NCI-H526 treated with DMSO at 0.1 percent for 48 hours (cell line): ENCODE results near the gene MYO1F.
"Not testable (repeated sequence)": the region's sequence is repeated elsewhere in the genome, so short reads cannot be mapped to it uniquely, and the experiment has no call there.

Experiments
- DNase-seq: peaks from one replicate; lab custom pipeline; 2025; lab: John Stamatoyannopoulos, UW

Gene MYO1F

GRCh38 chr19:8577247-8577646 lies at the start of gene MYO1F:
MYO1F (minus strand) TSS chr19:8577442; CDS start chr19:8577309, 133 bp downstream.
- DNase-seq: no peak

DNA sequence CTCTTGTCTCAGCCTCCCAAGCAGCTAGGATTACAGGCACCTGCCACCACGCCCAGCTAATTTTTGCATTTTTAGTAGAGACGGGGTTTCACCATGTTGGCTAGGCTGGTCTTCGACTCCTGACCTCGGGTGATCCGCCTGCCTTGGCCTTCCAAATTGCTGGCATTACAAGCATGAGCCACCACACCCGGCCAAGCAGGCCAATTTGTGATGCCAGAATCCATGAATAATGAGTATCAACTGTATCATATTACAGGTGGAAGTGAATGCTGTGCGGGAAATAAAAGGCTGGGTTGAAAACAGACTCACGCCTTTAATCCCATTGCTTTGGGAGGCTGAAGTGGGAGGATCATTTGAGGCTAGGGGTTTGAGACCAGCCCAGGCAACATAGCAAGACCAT lies 49.6 kb upstream of the MYO1F start:
- DNase-seq: no peak

DNA sequence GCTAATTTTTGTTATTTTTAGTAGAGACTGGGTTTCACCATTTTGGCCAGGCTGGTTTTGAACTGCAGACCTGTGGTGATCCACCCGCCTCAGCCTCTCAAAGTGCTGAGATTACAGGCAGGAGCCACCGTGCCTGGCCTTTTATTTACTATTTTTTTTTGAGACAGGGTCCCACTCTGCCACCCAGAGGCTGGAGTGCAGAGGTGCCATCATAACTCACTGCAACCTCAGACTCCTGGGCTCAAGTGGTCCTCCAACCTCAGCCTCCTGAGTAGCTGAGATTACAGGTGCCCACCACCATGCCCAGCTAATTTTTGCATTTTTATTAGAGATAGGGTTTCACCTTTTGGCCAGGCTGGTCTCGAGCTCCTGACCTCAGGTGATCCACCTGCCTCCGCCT lies 45.6 kb upstream of the MYO1F start:
- DNase-seq: not testable (repeated sequence)

GRCh38 chr19:8618751-8619150 lies 41.5 kb upstream of the MYO1F start:
- no peak for DNase-seq

DNA sequence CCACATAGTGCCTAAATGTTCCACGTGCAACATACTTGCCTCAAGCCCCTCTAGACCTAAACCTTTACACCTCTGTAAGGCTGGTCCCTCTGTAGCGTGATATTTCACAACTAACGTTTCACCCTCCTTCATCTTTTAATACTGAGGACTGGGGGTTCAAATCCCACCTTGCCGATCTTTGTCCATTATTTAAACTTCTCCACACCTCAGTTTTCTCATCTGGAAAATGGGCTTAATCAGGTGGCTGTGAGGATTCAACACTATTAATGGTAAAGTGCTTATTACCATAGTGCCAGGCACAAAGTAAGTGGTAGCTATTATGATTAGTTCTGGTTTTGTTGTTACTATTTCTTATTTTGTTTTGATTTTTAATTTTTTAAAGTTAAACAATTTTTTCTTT lies 40.7 kb upstream of the MYO1F start:
- DNase-seq: no peak

GRCh38 chr19:8617325-8617724 lies 40.1 kb upstream of the MYO1F start:
- DNase-seq: not testable (repeated sequence)

- no peak for DNase-seq
Observed at GRCh38 chr19:8616861-8617260, 39.6 kb upstream of the MYO1F start.

DNA sequence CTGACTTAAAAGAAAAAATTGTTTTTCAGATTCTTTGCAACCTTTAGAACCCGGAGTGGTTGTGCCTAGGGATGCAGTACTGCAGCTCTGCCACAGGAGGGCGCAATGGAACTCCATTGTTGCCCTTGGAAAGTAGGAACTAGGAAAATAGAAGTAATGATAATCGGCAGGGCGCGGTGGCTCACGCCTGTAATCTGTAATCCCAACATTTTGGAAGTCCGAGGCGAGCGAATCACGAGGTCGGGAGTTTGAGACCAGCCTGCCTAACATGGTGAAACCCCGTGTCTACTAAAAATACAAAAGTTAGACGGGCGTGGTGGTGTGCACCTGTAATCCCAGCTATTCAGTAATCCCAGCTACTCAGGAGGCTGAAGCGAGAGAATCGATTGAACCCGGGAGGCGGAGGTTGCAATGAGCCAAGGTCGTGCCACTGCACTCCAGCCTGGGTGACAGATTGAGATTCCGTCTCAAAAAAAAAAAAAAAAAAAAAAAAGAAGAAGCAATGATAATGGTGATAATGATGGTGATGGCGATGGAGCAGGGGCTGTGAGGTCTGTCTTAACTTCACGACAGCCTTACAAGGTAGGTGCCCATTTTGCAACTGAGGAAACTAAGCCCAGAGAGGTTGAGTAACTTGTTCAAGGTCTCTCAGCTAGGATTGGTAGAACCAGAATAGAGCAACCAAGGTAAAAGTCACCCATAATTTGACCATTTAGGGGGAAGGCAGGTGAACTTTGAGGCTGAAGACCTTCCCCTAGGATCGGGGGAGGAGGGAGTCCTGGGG lies 38.8 kb upstream of the MYO1F start:
- no peak for DNase-seq

- no peak for DNase-seq
Observed at GRCh38 chr19:8615024-8615423, 37.8 kb upstream of the MYO1F start.

DNA sequence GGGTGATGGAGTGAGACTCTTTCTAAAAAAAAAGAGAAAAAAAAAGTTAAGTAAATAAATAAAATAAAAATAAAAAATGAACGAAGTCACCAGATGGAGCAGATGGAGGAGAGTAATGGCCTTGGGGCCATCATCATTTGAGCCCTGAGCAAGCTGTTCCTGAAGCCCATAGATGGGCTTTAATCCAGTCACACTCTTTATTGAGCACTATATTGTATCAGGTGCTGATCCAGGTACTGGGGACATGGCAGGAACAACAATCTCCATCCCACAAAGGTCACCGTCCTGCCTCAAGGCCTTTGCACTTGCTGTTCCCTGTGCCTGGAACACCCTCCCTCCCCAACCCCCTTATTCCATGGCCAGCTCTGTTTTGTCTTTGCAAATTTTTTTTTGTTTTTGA lies 37.2 kb upstream of the MYO1F start:
- DNase-seq: no peak

GRCh38 chr19:8612807-8613171 lies 35.5 kb upstream of the MYO1F start:
- DNase-seq: no peak

DNA sequence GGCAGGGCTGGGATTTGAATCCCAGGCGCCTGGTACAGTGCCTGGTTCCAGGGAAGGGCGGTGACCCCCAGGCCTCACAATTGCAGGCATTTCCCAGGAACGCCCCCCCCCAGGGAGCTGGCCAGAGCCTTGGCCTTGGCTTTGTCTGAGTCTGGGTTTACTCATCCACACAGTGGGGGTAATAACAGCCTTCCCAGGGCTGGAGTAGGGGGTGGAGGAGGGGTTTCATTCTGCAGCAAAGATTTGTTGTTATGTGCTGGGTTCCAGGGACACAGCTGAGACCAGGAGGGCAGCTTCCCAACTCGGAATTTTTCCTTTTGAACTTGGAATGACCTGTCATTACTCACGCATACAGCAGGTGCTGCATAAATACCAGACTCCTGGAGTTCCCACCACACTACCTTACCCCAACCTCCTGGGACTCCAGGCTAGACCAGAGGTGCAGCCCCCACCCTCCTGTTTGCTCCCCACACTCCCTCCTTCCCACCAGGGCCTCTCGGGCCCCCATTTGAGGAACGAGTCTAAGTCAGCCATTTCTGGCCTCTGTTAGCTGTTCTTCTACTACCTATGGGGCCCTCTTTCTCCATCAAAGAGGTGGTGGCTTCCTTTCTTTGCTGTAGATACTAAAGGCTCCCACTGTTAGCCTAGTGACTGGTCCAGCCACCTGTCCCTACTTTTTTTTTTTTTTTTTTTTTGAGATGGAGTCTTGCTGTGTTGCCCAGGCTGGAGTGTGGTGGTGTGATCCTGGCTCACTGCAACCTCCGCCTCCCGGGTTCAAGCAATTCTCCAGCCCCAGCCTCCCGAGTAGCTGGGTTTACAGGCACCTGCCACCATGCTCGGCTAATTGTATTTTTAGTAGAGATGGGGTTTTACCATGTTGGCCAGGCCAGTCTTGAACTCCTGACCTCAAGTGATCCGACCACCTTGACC lies 34.9 kb upstream of the MYO1F start:
- no peak for DNase-seq

GRCh38 chr19:8611391-8611876 lies 34.2 kb upstream of the MYO1F start:
- no peak for DNase-seq

- no peak for DNase-seq
Observed at GRCh38 chr19:8610936-8611300, 33.7 kb upstream of the MYO1F start.

GRCh38 chr19:8610041-8610935 lies 33.0 kb upstream of the MYO1F start, which contains the start of gene ADAMTS10:
ADAMTS10 (minus strand) TSS chr19:8610715; CDS start chr19:8605710, 5,005 bp downstream.
- DNase-seq: no peak

DNA sequence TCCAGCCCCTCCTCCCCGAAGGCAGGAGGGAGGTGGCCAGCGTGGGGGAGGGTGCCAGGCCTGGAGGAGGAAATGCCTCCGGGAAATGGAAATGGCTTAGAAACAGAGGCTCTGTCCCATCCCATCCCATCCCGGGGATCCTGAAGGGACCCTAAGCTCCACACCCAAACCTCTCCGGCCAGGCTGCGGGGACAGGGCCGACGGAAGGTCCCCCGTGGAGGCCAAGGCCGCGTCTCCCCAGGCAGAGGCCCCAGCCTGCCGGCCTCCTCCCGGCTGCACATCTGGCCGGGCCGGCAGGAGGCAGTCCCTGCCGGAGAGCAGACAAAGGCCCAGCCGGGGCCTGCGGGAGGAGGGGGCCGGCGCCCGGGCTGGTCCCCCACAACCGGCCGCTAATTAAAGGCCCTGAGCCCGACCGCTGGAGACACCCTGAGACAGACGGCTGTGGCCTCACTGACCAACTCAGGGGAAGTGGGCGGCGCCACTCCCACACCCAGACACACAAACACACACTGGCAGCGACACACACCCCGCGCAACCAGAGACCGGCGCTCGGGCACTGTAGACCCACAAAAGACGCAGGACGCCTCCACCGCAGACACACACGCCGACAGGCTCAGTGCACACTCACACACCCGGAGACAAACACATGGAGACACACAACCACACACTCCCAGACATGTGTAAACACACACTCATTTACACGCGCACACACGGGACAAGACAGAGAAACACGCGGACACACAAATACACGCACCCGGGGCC lies 32.2 kb upstream of the MYO1F start:
- no peak for DNase-seq

DNA sequence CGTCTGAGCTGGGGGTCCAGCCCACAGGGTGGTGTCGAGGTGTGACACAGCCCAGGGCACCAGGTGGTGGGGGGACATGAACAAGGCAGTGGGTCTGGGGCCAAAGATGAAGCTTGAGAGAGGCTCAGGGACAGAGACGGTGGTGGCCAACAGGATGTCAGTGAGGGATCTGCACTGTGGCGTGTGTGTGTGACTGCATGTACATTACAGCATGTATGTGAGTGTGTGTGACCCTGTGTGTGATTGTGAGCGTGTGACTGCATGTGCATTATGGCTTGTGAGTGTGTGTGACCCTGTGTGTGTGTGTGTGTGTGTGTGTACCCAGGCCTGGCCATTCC lies 31.7 kb upstream of the MYO1F start:
- no peak for DNase-seq

DNA sequence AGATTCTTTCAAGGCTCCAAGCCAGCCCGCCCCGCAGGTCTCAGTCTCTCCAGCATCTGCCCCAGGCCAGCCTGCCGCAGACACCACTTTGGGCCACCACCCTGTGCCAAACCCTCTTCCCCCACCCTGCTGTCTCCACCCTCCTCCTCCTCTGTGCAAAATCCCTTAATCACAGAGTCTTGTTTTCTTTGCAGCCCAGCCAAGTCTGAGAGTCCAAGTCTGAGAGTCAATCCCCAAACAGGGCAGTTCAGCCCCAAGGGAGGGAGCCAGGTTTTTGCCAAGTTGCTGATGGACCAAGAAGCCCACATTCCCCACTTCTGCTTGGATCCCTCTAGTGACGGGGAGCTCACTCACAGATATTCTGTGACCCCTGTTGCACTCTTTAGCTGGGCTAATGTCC lies 30.1 kb upstream of the MYO1F start:
- DNase-seq: no peak

GRCh38 chr19:8605514-8605913 lies 28.3 kb upstream of the MYO1F start:
- no peak for DNase-seq

DNA sequence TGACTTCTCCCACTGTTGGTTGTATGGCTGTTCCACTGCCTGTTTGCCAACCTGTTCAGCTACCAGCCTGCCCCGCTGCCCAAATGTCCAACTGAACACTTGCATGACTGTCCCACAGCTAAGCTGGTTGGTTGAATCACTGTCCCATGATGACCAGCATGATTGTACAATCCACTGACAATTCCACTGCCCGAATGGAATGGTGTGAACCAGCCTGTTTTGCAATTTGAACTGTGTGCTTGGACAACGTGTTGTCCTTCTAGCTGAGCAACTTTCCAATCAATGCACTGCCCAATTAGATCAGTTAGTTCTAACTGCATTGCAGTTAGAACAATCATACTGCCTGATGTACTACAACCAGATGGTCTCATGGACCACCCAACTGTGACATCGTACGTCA lies 24.6 kb upstream of the MYO1F start:
- no peak for DNase-seq

- no peak for DNase-seq
Observed at GRCh38 chr19:8600816-8601215, 23.6 kb upstream of the MYO1F start.
